Mammary microvascular endothelial cell (primary cell): ENCODE measurements around the gene RHBDD2. TPM values are rescaled to one million over a fixed set of nuclear protein-coding genes. Genes with fewer than 3 reads are reported as not detected.

Source experiments
- total RNA-seq: library from RNA; depleted of rRNA; stranded (reverse); fragments of >200 nt; gene quantifications from 2 replicates; pipeline ENCODE4 v1.2.3, GENCODE V29; 2015

RHBDD2 gene
- 17.4 and 23.4 TPM in 2 replicates for total RNA-seq

DNA sequence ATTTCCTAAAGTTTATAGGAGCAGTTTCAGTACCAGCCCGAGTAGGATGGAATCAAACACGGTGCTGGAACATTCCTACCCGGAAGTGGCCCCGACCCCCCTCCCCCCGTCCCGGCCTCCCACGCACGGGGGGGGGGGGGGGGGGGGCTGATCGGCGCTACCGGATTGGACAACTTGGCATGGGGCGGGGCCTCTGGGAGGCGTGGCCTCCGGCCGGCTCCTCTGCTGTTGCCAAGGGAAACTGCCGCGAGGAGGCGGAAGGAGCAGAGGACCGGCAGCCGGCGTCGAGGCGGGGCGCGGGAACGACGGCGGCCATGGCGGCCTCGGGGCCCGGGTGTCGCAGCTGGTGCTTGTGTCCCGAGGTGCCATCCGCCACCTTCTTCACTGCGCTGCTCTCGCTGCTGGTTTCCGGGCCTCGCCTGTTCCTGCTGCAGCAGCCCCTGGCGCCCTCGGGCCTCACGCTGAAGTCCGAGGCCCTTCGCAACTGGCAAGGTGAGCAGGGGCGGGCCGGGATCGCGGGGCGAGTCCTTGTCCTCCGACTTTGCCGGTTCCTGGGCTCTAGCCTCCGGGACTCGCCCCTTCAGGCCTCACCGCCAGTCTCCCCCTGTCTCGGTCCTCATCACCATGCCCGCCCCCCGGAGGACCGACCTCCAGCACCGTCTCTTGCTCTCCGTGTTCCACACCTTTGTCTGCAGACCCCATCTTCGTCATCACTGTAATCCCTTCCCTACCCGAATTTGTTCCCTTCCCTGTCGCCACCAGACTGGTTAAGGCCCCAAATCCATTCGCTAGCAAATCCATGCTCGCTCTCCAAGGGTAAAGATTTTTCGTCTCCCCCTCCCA, at the start of gene RHBDD2:
Gene RHBDD2 (plus strand): TSS at position 266 of the 843 bp plus-strand sequence. CDS start 49 bp downstream, at position 315.

DNA sequence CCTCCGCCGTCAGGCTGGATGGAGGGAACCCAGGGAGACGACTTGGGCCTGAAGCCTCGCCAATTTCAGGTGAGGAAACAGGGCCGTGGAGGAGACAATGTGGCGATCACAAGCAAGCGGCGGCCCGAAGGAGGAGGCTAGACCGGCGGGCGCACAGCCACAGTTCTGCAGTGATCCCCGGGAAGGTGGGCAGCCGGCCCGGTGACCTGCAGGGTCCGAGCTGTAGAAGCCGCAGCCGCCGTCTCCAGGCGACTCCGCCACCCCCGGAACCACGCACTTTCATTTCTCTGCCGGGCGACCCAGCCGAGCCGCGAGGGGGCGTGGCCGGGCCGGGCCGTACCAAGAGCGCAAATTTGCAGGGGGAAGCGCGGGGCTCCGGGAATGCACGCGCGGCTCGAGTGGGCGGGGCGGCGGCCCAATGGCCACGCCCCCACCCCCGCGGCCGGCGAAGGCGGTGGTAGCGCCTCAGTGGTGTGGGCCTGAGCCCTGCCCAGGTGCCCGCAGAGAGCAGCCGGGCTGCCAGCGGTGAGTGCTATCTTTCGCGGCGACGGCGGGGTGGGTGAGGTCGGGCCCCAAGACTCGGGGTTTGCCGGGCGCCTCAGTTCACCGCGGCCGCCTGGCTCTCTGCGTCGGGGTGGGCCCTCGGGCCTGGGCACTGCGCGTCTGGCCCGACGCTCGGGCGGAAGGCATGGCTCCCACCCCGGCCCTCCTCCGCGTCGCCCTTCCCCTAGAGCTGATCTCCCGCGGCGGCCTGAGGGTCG, 36.0 kb downstream of the RHBDD2 start, which contains the start of gene POR:
Gene POR (plus strand): TSS at position 501 of the 761 bp plus-strand sequence. CDS start 38,847 bp downstream, outside the sequence.

Other genes starting within 250 kb of the RHBDD2 start
- gene HIP1, start 140.1 kb upstream of the RHBDD2 start, total RNA-seq: 21.7 and 25.1 TPM in 2 replicates
- not detected in 2 replicates for gene CCL26, start 106.8 kb upstream of the RHBDD2 start, total RNA-seq
- not detected in 2 replicates for gene CCL24, start 65.2 kb upstream of the RHBDD2 start, total RNA-seq
- gene POR, start 36.1 kb downstream of the RHBDD2 start, total RNA-seq: 61.2 and 69.5 TPM in 2 replicates
- gene TMEM120A, start 115.6 kb downstream of the RHBDD2 start, total RNA-seq: 8.5 and 22.7 TPM in 2 replicates
- gene STYXL1, start 169.0 kb downstream of the RHBDD2 start, total RNA-seq: 63.4 and 68.1 TPM in 2 replicates
- gene MDH2, start 169.1 kb downstream of the RHBDD2 start, total RNA-seq: 140 and 208 TPM in 2 replicates